H1 (cell line): ENCODE data around the gene HIGD2A. TPM values are rescaled to one million over a fixed set of nuclear protein-coding genes. Genes with fewer than 3 reads are reported as not detected.
A peak's percentile ranks its signal among the peaks of the same experiment; 100 is the strongest.

Source experiments
- CTCF ChIA-PET: fragments of 300-600 bp; sonication (Branson Sonifier 250); formaldehyde crosslinking; loops from one replicate; lab custom pipeline; 2021; ENCODE audit not compliant: partially characterized antibody; lab: Charles Lee
- POLR2A ChIA-PET: fragments of 300-600 bp; sonication (Branson Sonifier 250); formaldehyde crosslinking; loops from one replicate; lab custom pipeline; 2021; ENCODE audit warnings: inconsistent platforms; ENCODE audit not compliant: partially characterized antibody; lab: Charles Lee
- DNase-seq, 2 experiments: peaks; one replicate each; pipeline versions ENCODE4 v3.0.0 to v3.0.0-alpha.2; 2010 to 2022; ENCODE audit warnings: low spot score in 2 of 2, low read depth in 1 of 2, mixed read lengths in 1 of 2
- FAIRE-seq: peaks from 2 replicates; lab custom pipeline; 2011; peaks lifted over from hg19 to GRCh38; lab: Jason Lieb, UNC
- H2AFZ ChIP-seq: 2 replicates; pipeline ENCODE4 v1.8.1; 2012; ENCODE audit warnings: low read length, inconsistent platforms
- H2AK5ac ChIP-seq: 2 replicates; pipeline ENCODE4 v1.6.1; 2013; ENCODE audit warnings: low read depth, low read length
- H2BK120ac ChIP-seq: replicated peaks from 2 replicates; pipeline ENCODE3; 2013; ENCODE audit warnings: low read depth, low read length, inconsistent platforms
- H2BK12ac ChIP-seq: 2 replicates; pipeline ENCODE4 v1.6.1; 2013; ENCODE audit warnings: low read depth, low read length
- H2BK15ac ChIP-seq: 2 replicates; pipeline ENCODE4 v1.6.1; 2013; ENCODE audit warnings: low read length
- H2BK20ac ChIP-seq: 2 replicates; pipeline ENCODE4 v1.6.1; 2013; ENCODE audit warnings: low read length
- H2BK5ac ChIP-seq: 2 replicates; pipeline ENCODE4 v1.6.1; 2013; ENCODE audit warnings: low read depth, low read length
- H3K14ac ChIP-seq: 2 replicates; pipeline ENCODE4 v1.6.1; 2013; ENCODE audit warnings: inconsistent platforms; ENCODE audit not compliant: insufficient read length
- H3K18ac ChIP-seq: 2 replicates; pipeline ENCODE4 v1.6.1; 2013; ENCODE audit warnings: low read length; ENCODE audit errors: extremely low read depth
- H3K23ac ChIP-seq: 2 replicates; pipeline ENCODE4 v1.6.1; 2013; ENCODE audit warnings: inconsistent platforms; ENCODE audit not compliant: insufficient read length
- H3K23me2 ChIP-seq: 2 replicates; pipeline ENCODE4 v1.6.1; 2013; ENCODE audit warnings: low read depth, low read length
- H3K27ac ChIP-seq: 2 replicates; pipeline ENCODE4 v1.6.1; 2011; ENCODE audit warnings: low read depth, low read length, inconsistent platforms
- H3K27me3 ChIP-seq, 4 experiments: replicated peaks in 1 of 4; 1 replicate in 1 of 4; 2 replicates in 3 of 4; pipeline versions ENCODE4 v1.6.1 to v1.8.1; 2011 to 2013; ENCODE audit warnings: low read length in 3 of 4, mild to moderate bottlenecking in 3 of 4, inconsistent platforms in 2 of 4, mixed read lengths in 2 of 4, moderate library complexity in 1 of 4; ENCODE audit not compliant: control insufficient read depth in 3 of 4, insufficient read depth in 3 of 4; ENCODE audit errors: extremely low read depth in 1 of 4
- H3K36me3 ChIP-seq, 4 experiments: 2 replicates each; pipeline versions ENCODE4 v1.6.1 to v1.8.1; 2011 to 2013; ENCODE audit warnings: mild to moderate bottlenecking in 4 of 4, low read length in 3 of 4, moderate library complexity in 2 of 4, control low read depth in 1 of 4, inconsistent platforms in 1 of 4; ENCODE audit not compliant: insufficient read depth in 4 of 4, control insufficient read depth in 2 of 4
- H3K4ac ChIP-seq: replicated peaks from 2 replicates; pipeline ENCODE3; 2013; ENCODE audit warnings: low read length, low read depth, mixed read lengths, inconsistent platforms; ENCODE audit not compliant: insufficient read length
- H3K4me1 ChIP-seq, 4 experiments: replicated peaks in 1 of 4; 1 replicate in 1 of 4; 2 replicates in 3 of 4; pipeline versions ENCODE4 v1.6.1 to v1.8.1; 2011 to 2013; ENCODE audit warnings: low read length in 3 of 4, inconsistent platforms in 2 of 4, mixed read lengths in 1 of 4; ENCODE audit not compliant: insufficient read depth in 4 of 4, control insufficient read depth in 3 of 4
- H3K4me2 ChIP-seq, 2 experiments: 2 replicates each; pipeline versions ENCODE4 v1.6.1 to v1.8.1; 2011 to 2013; ENCODE audit warnings: low read depth in 2 of 2, low read length in 2 of 2, control low read depth in 1 of 2, inconsistent platforms in 1 of 2, mild to moderate bottlenecking in 1 of 2; ENCODE audit not compliant: insufficient read depth in 1 of 2
- H3K4me3 ChIP-seq, 4 experiments: fragments of 200-600, 300-600 bp in 1 of 4; sonication (generic), shearing (Covaris generic), sonication (Bioruptor Twin) in 1 of 4; 2 replicates each; pipeline versions ENCODE4 v1.5.1 to v1.8.1; 2011 to 2016; ENCODE audit warnings: low read length in 4 of 4, low read depth in 3 of 4, control low read depth in 2 of 4, inconsistent platforms in 2 of 4, mild to moderate bottlenecking in 2 of 4, mixed read lengths in 1 of 4, moderate library complexity in 1 of 4; ENCODE audit not compliant: insufficient read depth in 2 of 4; ENCODE audit errors: extremely low read depth in 1 of 4
- H3K56ac ChIP-seq: replicated peaks from 2 replicates; pipeline ENCODE3; 2013; ENCODE audit warnings: low read depth, mild to moderate bottlenecking, mixed read lengths, low read length, inconsistent platforms; ENCODE audit not compliant: insufficient read length
- H3K79me1 ChIP-seq: 2 replicates; pipeline ENCODE4 v1.6.1; 2013; ENCODE audit warnings: low read depth, low read length, control low read depth
- H3K79me2 ChIP-seq, 2 experiments: 2 replicates each; pipeline versions ENCODE4 v1.6.1 to v1.8.1; 2012 to 2013; ENCODE audit warnings: low read length in 2 of 2, mild to moderate bottlenecking in 2 of 2, inconsistent platforms in 1 of 2; ENCODE audit not compliant: insufficient read depth in 2 of 2, control insufficient read depth in 1 of 2
- H3K9ac ChIP-seq, 4 experiments: replicated peaks in 1 of 4; 1 replicate in 1 of 4; 2 replicates in 3 of 4; pipeline versions ENCODE4 v1.6.1 to v1.8.1; 2011 to 2013; ENCODE audit warnings: low read depth in 3 of 4, low read length in 3 of 4, control low read depth in 2 of 4, mild to moderate bottlenecking in 2 of 4, moderate library complexity in 2 of 4, inconsistent platforms in 1 of 4; ENCODE audit errors: extremely low read depth in 1 of 4
- H3K9me3 ChIP-seq, 2 experiments: 2 replicates each; pipeline versions ENCODE4 v1.6.1 to v1.8.1; 2012 to 2013; ENCODE audit warnings: mild to moderate bottlenecking in 2 of 2, moderate library complexity in 2 of 2, control low read depth in 1 of 2, inconsistent platforms in 1 of 2, low read depth in 1 of 2, low read length in 1 of 2, mixed read lengths in 1 of 2; ENCODE audit not compliant: insufficient read depth in 2 of 2
- H4K20me1 ChIP-seq, 2 experiments: replicated peaks in 1 of 2; 2 replicates each; pipeline versions ENCODE3 to v1.8.1; 2011 to 2013; ENCODE audit warnings: inconsistent platforms in 2 of 2, low read length in 2 of 2, mild to moderate bottlenecking in 1 of 2; ENCODE audit not compliant: insufficient read depth in 2 of 2, control insufficient read depth in 1 of 2
- H4K5ac ChIP-seq: 2 replicates; pipeline ENCODE4 v1.6.1; 2013; ENCODE audit warnings: low read length, low read depth, mixed read lengths, inconsistent platforms; ENCODE audit not compliant: insufficient read length
- H4K8ac ChIP-seq: 2 replicates; pipeline ENCODE4 v1.8.0; 2013; ENCODE audit warnings: mild to moderate bottlenecking, moderate library complexity, low read length, inconsistent platforms; ENCODE audit not compliant: insufficient read depth; ENCODE audit errors: extremely low read depth
- H4K91ac ChIP-seq: replicated peaks from 2 replicates; pipeline ENCODE3; 2013; ENCODE audit warnings: low read length, mixed read lengths, inconsistent platforms; ENCODE audit not compliant: insufficient read length
- KDM5A ChIP-seq: fragments of 200-600 bp; IDR thresholded peaks from 2 replicates; pipeline ENCODE4 v1.7.1; 2012; ENCODE audit warnings: mild to moderate bottlenecking, low read length, inconsistent platforms, mixed read lengths
- RAD21 ChIP-seq, 2 experiments: IDR thresholded peaks in 1 of 2; conservative IDR thresholded peaks in 1 of 2; 2 replicates each; pipeline ENCODE4 v1.6.1; 2011; ENCODE audit warnings: low read depth in 2 of 2, low read length in 2 of 2, improper control_type of control experiment in 1 of 2, inconsistent platforms in 1 of 2, mild to moderate bottlenecking in 1 of 2, moderate library complexity in 1 of 2
- WGBS, 2 experiments: shearing (Covaris generic) in 1 of 2; methylation state at CpG; one replicate each; pipeline versions ENCODE4 v1.1.6 to v1.1.7; 2013 to 2015; ENCODE audit warnings: low lambda C conversion rate in 2 of 2, mixed read lengths in 2 of 2, inconsistent platforms in 1 of 2, low coverage in 1 of 2, missing lambda C conversion rate in 1 of 2; ENCODE audit not compliant: insufficient replicate concordance in 2 of 2, insufficient coverage in 1 of 2, insufficient read length in 1 of 2; ENCODE audit errors: extremely low coverage in 1 of 2, missing lambda C conversion rate in 1 of 2; 5-methylcytosine and 5-hydroxymethylcytosine counted together
- polyA plus RNA-seq, 7 experiments: library from polyadenylated mRNA; depleted of rRNA in 3 of 7; stranded (reverse) in 5 of 7; unstranded in 2 of 7; fragments of >200 nt in 5 of 7; fragments of 200-250 nt in 2 of 7; gene quantifications; 1 replicate in 5 of 7; 2 replicates in 1 of 7; 4 replicates in 1 of 7; pipeline versions ENCODE4 v1.2.1 to v1.2.3, GENCODE V29; 2011 to 2013; ENCODE audit warnings: missing spikeins in 2 of 7, mixed read lengths in 2 of 7
- total RNA-seq: library from RNA; stranded (reverse); fragmentation: NEBNext Ultra II Directional; extraction: Animal tissue kit (Norgen Biotek cat#: 25700); gene quantifications from 2 replicates; pipeline ENCODE4 v1.2.1, GENCODE V29; 2021
- TF ChIP-seq, protein P1 (sequence below), 3 experiments: IDR thresholded peaks; 1 replicate in 2 of 3; 2 replicates in 1 of 3; pipeline versions ENCODE4 v1.5.1 to v1.6.1; 2011; ENCODE audit warnings: low read length in 3 of 3, mild to moderate bottlenecking in 3 of 3, inconsistent platforms in 2 of 3, low read depth in 1 of 3, moderate library complexity in 1 of 3; ENCODE audit not compliant: insufficient read depth in 1 of 3; ENCODE audit errors: control extremely low read depth in 1 of 3

HIGD2A gene
- total and polyA plus RNA-seq, 2 of the 8 experiments (the other 6 are each of a cell fraction or from before 2014, with no cell fraction given), result 95.5 to 264 TPM

- H4K8ac ChIP-seq, result no peak overlapping the region
- H2BK20ac ChIP-seq, result no peak overlapping the region
- 0 out of 2 replicates have a peak overlapping the region, but pooled peaks have one; percentile 52 for H3K27ac ChIP-seq
- H4K20me1 ChIP-seq, result peaks cover 11 to 31% of the 10 kb centered on the region in 2 experiments
- H2BK12ac ChIP-seq, result no peak overlapping the region
- no peak overlapping the region for H4K5ac ChIP-seq
- H2BK120ac ChIP-seq, result no peak overlapping the region
- H4K91ac ChIP-seq, result no peak overlapping the region
- H3K23ac ChIP-seq, result no peak overlapping the region
- H3K79me2 ChIP-seq, result peaks cover 9 to 71% of the 10 kb centered on the region in 2 experiments
- no peak overlapping the region for H3K18ac ChIP-seq
- H2BK5ac ChIP-seq, result no peak overlapping the region
- H3K4me2 ChIP-seq, result no peak overlapping the region
- CTCF ChIA-PET, result interaction anchor here (0.6 to 1.9 kb wide), 11 partner anchors 9 to 98 kb away, joined by 3 to 6 read pairs (median 4); no protein-coding TSS in a partner anchor
- no peak for FAIRE-seq
- no peak overlapping the region for H2AK5ac ChIP-seq
- no peak overlapping the region for H3K56ac ChIP-seq
- H3K79me1 ChIP-seq, result peaks cover 19% of the 10 kb centered on the region
- H3K4me1 ChIP-seq, result no peaks in the 10 kb centered on the region; a peak in 1 of 7 replicates
- H3K9me3 ChIP-seq, result no peaks in the 10 kb centered on the region
- TF ChIP-seq, protein P1, sequence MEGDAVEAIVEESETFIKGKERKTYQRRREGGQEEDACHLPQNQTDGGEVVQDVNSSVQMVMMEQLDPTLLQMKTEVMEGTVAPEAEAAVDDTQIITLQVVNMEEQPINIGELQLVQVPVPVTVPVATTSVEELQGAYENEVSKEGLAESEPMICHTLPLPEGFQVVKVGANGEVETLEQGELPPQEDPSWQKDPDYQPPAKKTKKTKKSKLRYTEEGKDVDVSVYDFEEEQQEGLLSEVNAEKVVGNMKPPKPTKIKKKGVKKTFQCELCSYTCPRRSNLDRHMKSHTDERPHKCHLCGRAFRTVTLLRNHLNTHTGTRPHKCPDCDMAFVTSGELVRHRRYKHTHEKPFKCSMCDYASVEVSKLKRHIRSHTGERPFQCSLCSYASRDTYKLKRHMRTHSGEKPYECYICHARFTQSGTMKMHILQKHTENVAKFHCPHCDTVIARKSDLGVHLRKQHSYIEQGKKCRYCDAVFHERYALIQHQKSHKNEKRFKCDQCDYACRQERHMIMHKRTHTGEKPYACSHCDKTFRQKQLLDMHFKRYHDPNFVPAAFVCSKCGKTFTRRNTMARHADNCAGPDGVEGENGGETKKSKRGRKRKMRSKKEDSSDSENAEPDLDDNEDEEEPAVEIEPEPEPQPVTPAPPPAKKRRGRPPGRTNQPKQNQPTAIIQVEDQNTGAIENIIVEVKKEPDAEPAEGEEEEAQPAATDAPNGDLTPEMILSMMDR (IDR thresholded peaks at IDR 0.05; ENCODE audit: control extremely low read depth in 1 of 3, insufficient read depth in 1 of 3, low read depth in 1 of 3, low read length in 3 of 3), result peak; percentile 11 to 55 (median 41); a peak in 3 of 4 replicates
- TF ChIP-seq KDM5A (no peak), RAD21 (IDR thresholded peaks at IDR 0.05 in 1 of 2, conservative IDR thresholded peaks at IDR 0.05 in 1 of 2; ENCODE audit: low read depth in 2 of 2, low read length in 2 of 2) (peak in 1 of 2 experiments; percentile 27; a peak in 1 of 4 replicates)
- H3K23me2 ChIP-seq, result no peaks in the 10 kb centered on the region
- no peak overlapping the region for H2BK15ac ChIP-seq
- no peak overlapping the region for H3K4ac ChIP-seq
- POLR2A ChIA-PET, result interaction anchor here (0.7 to 2.0 kb wide), 4 partner anchors 11 to 530 kb away, joined by 3 to 5 read pairs (median 4); partner anchors contain the start of gene RNF44
- peaks cover 14 to 71% (median 32%) of the 10 kb centered on the region in 4 experiments for H3K36me3 ChIP-seq
- H3K14ac ChIP-seq, result no peak overlapping the region
- WGBS, 2 experiments, result 95% methylated on average over 16 of the region's 16 CpGs; no CpG with 5 or more reads in 1 of the 2 experiments
- no peaks in the 10 kb centered on the region for H3K27me3 ChIP-seq
- H3K4me3 ChIP-seq, result no peak overlapping the region
- no peak overlapping the region for H3K9ac ChIP-seq
- no peak for DNase-seq
- no peak overlapping the region for H2AFZ ChIP-seq
Measured at GRCh38 chr5:176355400-176356178, 33.0 kb upstream of the HIGD2A start.
